Measurements from ENCODE around the gene ARMC5.

DNA sequence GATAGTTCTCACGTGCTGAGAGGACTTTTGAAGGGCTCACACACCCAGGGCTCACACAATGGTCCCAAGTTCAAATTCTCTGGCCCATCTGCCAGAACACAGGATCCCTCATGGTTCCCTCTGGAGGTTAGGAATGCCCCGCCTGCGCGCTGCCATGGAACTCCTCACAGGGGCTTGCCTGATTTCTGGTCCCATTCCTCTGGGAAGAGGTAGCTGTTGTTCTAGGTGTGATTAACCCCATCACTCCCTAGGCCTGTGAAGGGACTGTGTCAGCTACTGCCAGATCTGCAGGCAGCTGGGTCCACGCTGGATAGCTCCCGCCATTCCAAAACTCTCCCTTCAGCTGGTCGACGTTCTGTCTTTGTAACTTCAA, 2.3 kb upstream of the ARMC5 start:
- no peak for TF ChIP-seq EP300 (IDR thresholded peaks at IDR 0.05)
- TF ChIP-seq, protein P1, sequence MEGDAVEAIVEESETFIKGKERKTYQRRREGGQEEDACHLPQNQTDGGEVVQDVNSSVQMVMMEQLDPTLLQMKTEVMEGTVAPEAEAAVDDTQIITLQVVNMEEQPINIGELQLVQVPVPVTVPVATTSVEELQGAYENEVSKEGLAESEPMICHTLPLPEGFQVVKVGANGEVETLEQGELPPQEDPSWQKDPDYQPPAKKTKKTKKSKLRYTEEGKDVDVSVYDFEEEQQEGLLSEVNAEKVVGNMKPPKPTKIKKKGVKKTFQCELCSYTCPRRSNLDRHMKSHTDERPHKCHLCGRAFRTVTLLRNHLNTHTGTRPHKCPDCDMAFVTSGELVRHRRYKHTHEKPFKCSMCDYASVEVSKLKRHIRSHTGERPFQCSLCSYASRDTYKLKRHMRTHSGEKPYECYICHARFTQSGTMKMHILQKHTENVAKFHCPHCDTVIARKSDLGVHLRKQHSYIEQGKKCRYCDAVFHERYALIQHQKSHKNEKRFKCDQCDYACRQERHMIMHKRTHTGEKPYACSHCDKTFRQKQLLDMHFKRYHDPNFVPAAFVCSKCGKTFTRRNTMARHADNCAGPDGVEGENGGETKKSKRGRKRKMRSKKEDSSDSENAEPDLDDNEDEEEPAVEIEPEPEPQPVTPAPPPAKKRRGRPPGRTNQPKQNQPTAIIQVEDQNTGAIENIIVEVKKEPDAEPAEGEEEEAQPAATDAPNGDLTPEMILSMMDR (IDR thresholded peaks at IDR 0.05) = no peak

All from sigmoid colon (tissue), 4 donors.